Measurements from ENCODE around the gene BBX.

BBX gene

GRCh38 chr3:107654218-107654617 is 131.5 kb downstream of the BBX start:
- no peak for DNase-seq (ENCODE audit: low read depth)

DNA sequence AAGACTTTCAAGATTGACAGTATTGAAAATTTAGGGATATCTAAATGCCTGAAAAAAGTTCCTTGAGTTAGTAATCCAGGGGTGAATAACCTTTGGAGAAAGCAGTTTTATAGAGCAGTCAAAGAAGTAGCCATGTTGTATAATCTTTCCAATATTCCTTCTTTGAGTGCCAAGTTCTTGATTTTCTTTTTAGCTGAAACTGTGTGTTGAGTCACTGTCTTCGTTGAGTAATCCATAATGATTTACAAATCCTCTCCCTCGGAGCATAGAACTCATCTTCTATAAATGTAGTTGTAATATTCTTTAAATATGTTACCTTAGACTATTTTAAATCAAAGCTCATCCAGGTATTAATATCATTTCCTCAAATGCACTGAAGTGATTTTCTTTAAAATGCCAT is 135.2 kb downstream of the BBX start:
- DNase-seq (ENCODE audit: low read depth), result no peak

- no peak for DNase-seq (ENCODE audit: low read depth)
Measured at GRCh38 chr3:107660306-107660976, 137.7 kb downstream of the BBX start.

DNA sequence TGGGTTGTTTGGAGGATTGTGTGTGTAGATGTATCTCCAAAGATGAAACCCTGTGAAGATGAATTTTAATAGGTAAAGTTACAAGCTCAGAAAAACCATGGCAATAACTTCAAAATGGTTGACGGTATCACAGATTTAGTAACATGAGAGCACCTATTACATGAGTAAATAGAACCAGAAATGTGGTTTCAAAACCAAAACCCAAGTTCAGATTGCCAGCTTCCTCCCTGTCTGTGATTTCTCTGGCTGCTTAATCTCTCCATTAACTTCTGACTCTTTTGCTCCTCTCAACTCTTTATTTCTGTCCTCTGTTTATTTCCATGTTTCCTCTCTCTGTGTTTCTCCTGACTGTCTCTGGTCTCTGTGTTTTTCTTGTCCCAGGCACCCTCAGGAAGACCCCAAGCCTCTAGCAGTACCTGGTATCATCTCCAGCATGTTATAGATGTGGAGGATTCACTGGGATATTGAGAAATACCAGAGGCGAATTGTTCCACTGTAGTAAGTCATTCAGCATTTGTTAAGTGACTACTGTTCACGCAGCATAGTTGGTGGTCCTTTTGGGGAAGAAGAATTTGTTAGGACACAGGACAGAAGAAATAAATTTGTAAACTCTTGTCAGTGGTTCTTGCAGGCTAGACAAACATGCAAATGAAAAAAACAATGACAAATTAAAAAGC is 138.8 kb downstream of the BBX start:
- DNase-seq (ENCODE audit: low read depth), result no peak

DNA sequence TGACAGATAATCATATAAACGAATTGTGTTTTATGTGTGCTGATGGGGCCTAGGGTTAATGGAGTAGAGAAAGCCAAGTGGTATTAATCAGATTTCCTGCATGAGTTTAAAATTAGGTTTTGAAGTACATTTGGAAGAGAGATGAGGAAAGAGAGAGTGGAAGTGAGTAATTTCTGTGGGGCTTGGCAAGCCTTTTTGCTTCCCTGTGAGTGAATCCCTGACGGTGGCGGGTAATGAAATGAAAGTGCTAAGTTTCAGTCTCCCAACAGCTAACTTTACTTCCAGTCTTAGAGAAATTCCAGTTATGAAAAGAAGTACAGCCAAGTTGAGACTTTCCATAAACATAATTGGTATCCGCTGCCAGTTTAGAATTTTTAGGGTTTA is 139.4 kb downstream of the BBX start:
- no peak for DNase-seq (ENCODE audit: low read depth)

DNA sequence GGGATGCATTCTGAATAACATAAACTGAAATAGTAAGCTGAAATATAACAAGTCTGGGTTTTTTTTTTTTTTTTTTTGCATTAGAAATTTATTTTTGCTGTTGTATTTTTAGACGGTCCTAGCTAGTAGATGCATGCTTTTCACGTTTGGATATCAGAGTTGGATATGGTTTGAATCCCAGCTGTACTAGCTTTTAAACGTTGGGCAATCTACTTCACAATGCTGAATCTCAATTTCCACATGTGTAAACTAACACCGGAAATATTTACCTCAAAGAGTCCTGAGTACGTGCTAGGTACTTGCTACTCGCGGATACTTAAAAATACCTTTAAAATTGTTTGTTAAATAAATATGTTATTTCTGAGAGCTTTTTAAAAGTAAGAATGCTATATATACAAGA is 139.8 kb downstream of the BBX start:
- no peak for DNase-seq (ENCODE audit: low read depth)

GRCh38 chr3:107663266-107663665 is 140.5 kb downstream of the BBX start:
- no peak for DNase-seq (ENCODE audit: low read depth)

DNA sequence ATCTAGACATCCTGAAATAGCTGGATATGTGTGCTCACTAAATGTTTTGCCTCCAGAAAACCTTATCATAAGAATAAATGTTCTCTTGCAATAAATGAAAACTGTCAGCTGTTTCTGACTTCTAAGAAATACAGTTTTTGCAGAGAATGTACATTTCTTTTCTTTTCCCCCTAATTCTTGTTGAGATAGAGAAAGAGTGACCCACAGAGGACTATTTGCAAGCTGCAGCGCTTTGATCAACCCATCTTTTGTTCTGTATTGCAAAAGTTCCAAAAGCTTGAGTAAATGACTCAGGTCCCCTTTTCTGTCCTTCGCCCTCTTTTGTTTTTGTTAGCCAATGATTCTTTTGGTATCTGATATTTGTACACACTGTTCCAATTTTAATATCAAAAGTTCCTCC is 141.9 kb downstream of the BBX start:
- DNase-seq (ENCODE audit: low read depth), result no peak

GRCh38 chr3:107665351-107665750 is 142.6 kb downstream of the BBX start:
- DNase-seq (ENCODE audit: low read depth), result no peak

DNA sequence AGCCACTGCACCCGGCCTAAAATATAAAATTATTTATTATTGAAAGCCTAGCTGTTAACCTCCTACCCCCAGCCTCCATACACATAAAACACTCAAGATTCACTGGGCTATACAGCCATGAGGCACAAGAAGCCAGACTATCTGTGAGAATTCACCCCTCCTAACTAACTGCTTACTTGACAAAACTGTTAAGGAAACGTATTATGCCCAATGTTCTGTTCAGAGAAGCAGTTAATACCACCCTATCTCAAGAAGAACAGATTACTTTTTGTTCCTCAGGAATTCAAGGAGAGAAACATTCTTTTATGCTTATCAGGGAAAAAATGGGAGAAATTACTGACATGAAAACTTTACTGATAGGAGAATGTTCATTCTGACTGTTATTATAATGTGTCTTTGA is 144.1 kb downstream of the BBX start:
- no peak for DNase-seq (ENCODE audit: low read depth)

GRCh38 chr3:107668416-107668815 is 145.7 kb downstream of the BBX start:
- no peak for DNase-seq (ENCODE audit: low read depth)

- DNase-seq (ENCODE audit: low read depth), result no peak
Measured at GRCh38 chr3:107668963-107669362, 146.2 kb downstream of the BBX start.

GRCh38 chr3:107669669-107670068 is 146.9 kb downstream of the BBX start:
- no peak for DNase-seq (ENCODE audit: low read depth)

GRCh38 chr3:107670986-107671385 is 148.2 kb downstream of the BBX start:
- no peak for DNase-seq (ENCODE audit: low read depth)

DNA sequence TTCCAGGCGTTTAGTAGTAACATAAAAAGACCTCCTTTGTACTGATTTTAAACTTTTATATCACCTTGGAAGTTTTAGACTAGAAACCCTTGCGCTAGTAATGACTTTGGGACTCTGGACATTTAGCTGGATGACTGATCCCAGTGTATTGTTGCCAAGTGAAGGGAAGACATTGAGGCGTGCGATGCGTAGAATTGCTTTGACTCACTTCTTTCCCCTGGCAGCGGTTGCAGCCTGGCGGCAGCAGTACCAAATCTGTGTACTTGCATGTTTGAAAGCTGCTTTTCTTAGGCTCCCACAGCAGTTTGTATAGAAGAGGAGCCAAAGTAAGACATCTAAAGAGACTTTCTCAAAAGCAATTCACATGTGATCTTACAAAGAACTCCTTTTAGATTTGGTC is 151.6 kb downstream of the BBX start:
- DNase-seq (ENCODE audit: low read depth), result no peak

GRCh38 chr3:107675233-107675900 is 152.6 kb downstream of the BBX start:
- no peak for DNase-seq (ENCODE audit: low read depth)

- DNase-seq (ENCODE audit: low read depth), result no peak
Measured at GRCh38 chr3:107676469-107677309, 153.9 kb downstream of the BBX start.

DNA sequence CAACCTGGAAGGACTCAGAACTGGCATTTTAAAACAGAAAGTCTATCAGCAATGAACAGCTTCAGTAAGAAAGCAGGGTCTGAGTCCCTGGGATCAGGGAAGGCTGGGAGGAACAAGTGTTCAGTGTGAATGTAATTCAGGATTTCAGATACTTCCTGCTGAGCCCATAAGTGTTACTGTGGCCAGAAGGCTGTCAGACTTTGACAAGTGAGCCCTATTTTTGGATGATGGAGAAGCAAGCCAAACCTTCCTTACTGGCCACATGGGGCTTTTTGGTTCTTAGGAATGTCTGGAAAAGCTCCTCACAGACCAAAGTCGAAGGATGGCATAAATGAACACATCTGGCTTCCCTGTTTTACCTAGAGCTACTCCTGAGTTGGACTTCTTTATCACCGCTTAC is 157.2 kb downstream of the BBX start:
- no peak for DNase-seq (ENCODE audit: low read depth)

- no peak for DNase-seq (ENCODE audit: low read depth)
Measured at GRCh38 chr3:107680698-107681097, 157.9 kb downstream of the BBX start.

- no peak for DNase-seq (ENCODE audit: low read depth)
Measured at GRCh38 chr3:107681396-107681795, 158.6 kb downstream of the BBX start.

- DNase-seq (ENCODE audit: low read depth), result no peak
Measured at GRCh38 chr3:107682580-107682979, 159.8 kb downstream of the BBX start.

GRCh38 chr3:107683447-107683846 is 160.7 kb downstream of the BBX start:
- DNase-seq (ENCODE audit: low read depth), result no peak

Measured in T-helper 22 cell (primary cell).